Measurements from ENCODE around the gene DSTYK.

GRCh38 chr1:205225901-205226765 lies 14.6 kb upstream of the DSTYK start:
- TF ChIP-seq, protein P1, sequence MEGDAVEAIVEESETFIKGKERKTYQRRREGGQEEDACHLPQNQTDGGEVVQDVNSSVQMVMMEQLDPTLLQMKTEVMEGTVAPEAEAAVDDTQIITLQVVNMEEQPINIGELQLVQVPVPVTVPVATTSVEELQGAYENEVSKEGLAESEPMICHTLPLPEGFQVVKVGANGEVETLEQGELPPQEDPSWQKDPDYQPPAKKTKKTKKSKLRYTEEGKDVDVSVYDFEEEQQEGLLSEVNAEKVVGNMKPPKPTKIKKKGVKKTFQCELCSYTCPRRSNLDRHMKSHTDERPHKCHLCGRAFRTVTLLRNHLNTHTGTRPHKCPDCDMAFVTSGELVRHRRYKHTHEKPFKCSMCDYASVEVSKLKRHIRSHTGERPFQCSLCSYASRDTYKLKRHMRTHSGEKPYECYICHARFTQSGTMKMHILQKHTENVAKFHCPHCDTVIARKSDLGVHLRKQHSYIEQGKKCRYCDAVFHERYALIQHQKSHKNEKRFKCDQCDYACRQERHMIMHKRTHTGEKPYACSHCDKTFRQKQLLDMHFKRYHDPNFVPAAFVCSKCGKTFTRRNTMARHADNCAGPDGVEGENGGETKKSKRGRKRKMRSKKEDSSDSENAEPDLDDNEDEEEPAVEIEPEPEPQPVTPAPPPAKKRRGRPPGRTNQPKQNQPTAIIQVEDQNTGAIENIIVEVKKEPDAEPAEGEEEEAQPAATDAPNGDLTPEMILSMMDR (conservative IDR thresholded peaks at IDR 0.05): no peak
- no peak for TF ChIP-seq ZFX (IDR thresholded peaks at IDR 0.05)

Measured in C4-2B (cell line).